GM15510 (cell line): ENCODE results near the gene CSRP1.

Experiments used
- POLR2A ChIP-seq: IDR thresholded peaks from 3 replicates; pipeline ENCODE4 v1.6.1; 2011; ENCODE audit warnings: borderline replicate concordance; ENCODE audit not compliant: insufficient read length; ENCODE audit errors: extremely low read depth

The CSRP1 gene

DNA sequence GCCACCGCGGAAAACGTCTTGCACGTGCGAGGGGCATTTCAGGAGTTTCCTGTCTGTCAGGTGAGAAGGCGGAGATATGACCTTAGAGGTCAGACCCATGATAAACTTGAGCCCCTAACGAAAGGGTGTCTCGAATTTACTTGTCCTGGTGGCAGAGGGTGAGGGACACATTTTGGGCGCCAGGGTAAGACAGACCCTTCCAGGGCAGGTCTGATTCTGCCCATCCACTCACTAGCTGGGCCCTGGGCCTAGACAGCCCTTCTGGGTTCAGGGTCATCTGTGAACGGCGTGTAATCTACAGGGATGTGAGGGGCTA, 395 bp upstream of the CSRP1 start:
- no peak for TF ChIP-seq POLR2A

DNA sequence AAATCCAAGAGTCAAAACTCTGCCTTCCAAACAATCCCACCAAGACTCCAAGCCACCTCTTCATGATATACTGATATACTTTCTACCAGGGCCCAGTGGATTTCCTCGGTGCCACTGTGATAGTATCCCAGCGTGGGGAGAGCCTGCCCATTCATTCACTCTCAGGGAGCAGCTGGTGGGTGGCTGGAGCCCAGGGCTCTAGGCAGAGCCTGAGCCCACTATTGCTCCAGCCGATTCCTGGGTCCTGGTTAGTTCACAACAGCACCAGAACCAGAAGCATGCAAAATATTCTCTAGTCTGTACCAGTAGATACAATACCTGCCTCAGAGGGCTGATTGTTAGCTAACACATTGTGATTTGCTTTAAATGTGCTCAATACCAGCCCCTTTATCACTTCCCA, 831 bp downstream of the CSRP1 start:
- no peak for TF ChIP-seq POLR2A

DNA sequence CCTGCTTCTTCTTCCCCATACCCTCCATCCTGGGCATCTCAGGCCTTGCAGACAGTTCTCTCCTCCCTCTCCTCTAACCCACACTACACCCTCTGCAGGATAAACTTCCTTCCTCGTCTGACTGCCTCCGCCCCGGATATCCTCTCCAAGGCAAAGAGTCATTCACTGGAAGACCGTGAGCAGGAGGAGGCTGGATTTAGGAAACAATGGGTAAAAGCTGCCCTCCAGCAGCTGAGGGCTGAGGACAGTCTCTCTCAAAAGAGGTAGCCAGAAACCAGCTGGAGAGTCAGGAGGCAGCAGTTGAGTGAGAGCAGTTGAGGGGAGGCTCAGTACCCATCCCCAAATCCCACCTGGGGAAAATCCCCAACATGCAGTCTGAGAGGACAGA, 1.4 kb downstream of the CSRP1 start:
- TF ChIP-seq POLR2A = no peak

DNA sequence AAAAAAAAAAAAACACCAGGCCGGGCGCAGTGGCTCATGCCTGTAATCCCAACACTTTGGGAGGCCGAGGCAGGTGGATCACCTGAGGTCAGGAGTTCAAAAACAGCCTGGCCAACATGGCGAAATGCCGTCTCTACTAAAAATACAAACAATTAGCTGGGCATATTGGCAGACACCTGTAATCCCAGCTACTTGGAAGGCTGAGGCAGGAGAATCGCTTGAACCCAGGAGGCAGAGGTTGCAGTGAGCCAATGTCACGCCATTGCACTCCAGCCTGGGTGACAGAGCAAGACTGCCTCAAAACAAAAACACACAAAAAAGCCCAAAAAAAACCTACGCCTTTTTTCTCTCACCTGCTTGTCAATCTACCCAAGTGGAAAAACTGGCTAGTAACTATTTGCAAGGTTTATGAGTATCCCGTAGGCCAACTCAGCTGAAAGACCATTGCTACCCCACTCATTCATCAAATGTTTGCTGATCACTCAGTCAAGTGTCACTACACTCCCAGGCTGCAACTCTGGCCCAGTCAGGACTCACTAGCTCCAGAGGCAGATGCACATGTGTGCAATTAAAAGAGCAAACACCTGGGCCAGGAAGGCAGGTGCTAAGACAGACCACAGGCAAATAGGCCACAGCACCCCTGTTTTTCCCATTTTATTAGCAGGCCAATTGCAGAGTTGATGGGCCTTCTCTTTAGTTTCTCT, 2.0 kb downstream of the CSRP1 start:
- TF ChIP-seq POLR2A = no peak

DNA sequence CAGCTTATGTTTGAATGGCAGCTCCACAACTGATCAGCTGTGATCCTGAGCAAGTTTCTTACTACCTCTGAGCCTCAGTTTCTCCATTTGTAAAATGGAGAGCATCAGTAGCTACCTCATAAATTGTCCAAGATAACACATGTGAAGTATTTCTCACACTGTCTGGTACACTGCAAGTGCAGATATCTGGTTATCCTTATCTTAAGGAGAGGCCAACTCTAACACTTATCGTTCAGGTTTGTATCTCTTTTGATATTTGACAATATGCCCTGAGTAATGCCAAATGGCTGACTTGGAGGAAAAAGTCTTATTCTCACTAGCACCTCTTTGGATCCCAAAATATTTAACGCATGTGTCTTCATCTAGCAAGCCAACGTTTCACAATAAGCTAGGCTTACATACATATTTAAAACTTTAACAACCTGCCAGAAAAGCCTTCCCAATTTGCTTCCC, 2.7 kb downstream of the CSRP1 start:
- TF ChIP-seq POLR2A = no peak

DNA sequence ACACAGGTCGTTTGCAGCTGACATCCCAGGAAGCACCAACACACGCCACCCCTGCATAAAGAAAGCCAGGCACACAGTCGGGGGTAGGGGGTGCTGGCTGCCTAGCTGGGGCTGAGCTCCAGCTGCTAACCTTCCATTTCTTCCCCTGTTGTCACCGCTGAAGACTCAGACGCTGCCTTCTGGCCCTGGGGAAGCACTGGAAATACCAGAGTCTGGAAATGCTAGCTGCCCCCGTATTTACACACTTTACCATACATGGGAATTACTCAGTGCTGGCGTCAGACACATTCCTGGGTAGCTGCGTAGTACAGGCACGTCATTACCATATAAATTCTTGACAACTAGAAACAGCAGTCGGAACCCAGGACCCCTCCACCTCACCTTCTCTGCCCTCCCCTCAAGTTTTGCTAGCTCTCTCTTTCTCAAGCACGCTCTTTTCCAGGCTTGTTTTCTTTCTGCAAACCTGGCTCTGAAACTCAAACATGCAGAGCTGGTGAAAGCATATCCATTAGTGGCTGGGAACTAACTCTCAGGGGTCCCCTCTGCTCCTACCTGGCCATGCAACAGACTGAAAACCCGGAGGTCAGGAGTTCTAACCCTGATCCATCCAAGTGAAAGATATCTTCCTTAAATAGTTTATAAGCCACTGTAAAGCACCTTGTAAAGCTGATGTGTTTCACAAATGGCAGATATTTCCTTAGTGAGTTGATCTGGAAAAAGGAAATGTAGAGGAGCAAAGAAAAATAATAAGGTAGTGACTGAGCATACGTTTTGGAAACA, 3.3 kb downstream of the CSRP1 start:
- no peak for TF ChIP-seq POLR2A

DNA sequence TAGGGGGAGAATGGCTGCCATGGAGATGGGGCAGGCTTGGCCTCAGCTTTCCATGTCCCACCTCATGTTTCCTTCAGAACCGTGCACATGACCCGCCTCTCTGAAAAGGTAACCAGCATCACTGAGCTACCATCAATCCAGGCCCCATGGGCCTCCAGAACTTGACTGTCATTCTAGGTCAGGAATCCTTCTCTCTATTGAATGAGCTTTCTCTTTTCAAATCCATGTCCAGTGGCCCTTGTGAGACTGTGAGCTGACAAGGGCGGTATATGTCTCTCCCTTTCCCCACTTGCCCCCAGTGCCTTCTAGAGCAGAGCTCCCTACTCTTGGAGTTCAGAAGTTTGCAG, 4.4 kb downstream of the CSRP1 start:
- no peak for TF ChIP-seq POLR2A

DNA sequence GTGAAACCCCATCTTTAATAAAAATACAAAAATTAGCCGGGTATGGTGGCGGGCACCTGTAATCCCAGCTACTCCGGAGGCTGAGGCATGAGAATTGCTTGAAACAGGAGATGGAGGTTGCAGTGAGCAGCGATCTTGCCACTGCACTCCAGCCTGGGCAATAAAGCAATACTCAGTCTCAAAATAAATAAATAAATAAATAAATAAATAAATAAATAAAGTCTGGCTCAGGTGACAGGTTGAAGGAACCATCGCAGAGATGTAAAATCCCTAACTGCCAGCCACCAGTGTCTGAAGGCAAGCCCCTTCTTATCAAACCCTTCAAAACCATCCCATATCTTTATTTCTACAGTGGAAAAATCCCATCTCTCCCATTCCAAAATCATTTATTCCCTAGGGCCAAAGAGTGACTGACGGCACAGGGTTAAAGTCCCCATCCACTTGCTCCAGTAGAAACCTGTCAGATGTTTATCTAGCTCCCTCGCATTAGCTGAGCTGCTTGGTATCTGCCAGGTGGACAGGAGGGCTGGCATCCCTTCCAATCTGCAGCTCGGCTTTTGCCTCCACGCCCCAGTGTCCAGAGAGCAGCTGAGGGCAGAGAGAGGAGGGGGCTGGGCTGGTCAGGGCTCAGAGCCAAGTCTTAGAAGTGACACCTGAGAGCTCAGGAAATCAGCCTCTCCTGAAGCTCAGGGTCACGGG, 5.0 kb downstream of the CSRP1 start:
- TF ChIP-seq POLR2A = no peak

DNA sequence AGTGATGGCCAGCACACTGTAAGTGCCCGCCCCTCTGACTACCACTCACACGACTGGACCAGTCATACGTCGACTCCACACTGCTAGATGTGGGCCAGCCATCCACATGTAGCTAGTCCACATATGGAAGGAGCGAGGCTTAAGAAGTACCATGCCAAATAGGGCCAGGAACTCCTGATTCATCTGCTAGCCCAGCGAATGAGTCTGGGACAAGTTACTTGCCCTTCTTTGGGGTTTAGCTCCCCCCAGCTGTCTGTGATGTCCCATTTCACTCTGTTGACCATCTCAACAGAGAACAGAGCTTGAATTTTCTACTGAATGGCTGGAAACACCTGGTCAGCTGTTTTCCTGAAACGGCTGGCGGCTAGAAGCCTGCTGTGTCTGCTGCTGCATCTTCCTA, 5.8 kb downstream of the CSRP1 start:
- TF ChIP-seq POLR2A = no peak

DNA sequence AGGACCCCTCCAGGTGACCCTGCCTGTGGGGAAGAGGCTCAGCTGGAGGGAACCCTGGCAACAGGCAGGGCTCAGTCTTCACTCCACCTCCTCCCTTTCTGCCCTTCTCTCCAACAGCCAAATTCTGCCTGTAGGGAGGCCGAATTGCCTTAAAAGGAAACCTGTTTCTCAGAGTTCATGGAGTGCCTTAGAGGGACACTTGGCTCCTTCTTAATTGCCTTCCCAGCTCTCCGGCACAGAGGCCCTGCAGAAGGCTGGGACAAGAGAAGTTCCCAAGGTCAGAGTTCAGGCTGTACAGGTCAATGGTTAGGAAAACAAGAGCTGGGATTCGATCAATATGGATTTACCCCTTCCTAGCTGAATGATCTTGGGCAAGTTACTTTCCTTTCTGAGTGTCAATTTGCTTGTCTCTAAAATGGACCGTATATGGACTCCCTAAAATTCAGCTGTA, 6.2 kb downstream of the CSRP1 start:
- no peak for TF ChIP-seq POLR2A

DNA sequence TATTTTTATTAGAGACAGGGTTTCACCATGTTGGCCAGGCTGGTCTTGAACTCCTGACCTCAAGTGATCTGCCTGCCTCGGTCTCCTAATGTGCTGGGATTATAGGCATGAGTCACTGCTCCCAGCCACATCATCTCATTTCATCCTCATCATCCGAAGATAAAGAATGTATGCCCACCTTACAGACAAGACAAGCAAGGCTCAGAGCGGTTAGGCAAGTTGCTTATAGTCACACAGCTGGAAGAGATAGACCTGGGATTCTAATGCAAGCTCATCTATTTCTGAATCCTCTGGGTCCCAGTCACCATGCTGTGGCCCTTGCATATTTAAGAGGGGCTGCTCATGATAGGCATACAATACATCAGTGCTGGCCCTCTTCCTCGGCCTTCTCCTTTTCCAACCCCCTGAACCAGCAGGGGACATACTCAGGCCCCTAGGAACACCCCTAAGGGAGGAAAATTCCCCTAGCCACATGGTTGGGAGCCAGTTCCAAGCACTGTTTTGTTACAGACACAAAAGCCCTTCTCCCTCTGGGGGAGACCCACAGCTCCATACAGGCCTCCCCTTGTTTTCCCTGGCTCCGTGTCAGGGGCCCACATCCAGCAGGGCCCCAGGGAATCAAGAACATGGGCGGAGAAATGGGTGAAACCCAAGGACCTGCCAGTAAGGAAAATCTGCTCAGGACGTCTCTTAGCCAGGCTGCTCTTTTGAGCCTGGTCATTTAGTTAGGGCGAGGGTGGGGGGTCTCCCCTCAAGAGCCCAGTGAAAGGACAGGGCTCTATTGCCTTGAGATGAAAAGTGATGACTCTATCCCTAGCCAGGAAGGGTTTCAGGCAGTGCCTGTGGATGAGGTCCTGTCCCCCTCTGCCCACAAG, 6.9 kb downstream of the CSRP1 start:
- TF ChIP-seq POLR2A = no peak

DNA sequence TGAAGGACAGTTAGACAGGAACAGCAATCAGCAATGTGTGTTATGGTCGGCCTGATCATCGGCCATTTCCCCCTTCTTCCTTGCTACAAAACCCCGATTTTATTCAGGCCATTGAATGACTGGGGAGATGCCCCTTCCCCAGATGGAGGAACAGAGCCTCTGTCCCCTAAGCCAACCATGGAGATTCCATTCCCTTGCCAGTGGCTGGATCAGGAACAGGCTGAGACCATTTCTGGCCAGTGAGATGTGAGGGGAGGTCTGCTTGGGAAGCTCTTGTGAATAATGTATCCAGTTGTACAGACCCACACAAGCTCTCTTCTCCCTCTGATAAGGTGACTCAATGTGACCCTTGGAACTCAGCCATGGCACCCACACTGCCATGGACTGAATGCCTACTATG, 7.7 kb downstream of the CSRP1 start:
- TF ChIP-seq POLR2A = no peak

DNA sequence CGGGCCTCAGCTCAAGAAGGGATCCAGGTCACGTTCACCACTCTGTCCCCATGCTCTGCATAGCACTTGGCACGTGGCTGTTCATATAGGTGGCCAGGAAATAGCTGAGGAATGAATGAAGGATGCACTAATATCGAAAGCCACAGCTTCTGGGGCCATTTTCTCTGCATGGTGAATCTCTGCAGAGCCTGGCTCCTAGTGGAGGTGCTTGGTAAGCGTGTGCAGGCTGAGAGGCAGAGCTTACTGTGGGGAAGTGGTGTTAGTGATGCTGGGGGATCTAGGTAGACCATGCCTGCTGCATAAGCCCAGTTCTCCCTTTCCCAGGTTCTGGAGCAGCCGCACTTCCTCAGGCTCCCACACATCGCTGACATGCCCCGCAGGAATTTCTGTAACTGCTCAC, 8.3 kb downstream of the CSRP1 start:
- TF ChIP-seq POLR2A = no peak

DNA sequence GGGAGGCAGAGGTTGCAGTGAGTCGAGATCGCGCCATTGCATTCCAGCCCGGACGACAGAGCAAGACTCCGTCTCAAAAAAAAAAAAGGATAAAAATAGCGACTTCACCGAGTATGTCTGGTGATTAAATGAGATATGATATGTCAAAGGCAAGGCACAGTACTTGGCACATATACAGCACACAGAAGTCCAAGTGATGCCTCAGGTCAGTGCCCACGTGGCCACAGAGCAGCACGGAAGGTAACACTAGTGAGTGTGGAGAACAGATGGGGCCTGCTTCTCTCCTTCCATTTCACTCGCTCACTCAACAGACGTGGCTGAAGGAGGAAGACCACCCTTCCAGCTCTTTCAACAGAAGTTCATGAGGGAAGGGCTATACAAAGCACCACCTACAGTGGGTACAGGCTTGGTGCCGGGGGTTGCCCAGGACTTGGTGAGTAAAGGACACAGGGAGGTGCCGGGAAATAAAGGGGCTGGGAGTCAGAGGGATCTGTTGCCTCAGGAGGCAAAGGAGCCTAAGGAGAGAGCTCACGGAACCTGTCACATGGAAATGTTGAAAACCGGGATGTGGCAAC, 8.9 kb downstream of the CSRP1 start:
- no peak for TF ChIP-seq POLR2A
